HEK293 (cell line): ENCODE measurements around the gene CDKL5.
A peak's percentile ranks its signal among the peaks of the same experiment; 100 is the strongest.

Experiments used
- CTCF ChIA-PET: fragments of 350-600 bp; formaldehyde crosslinking; extraction: SDS; loops from one replicate; lab custom pipeline; 2021; ENCODE audit warnings: antibody characterized with exemption; lab: Yijun Ruan, JAX
- POLR2A ChIA-PET: fragments of 300-600 bp; formaldehyde crosslinking; extraction: SDS; loops from one replicate; lab custom pipeline; 2020; ENCODE audit warnings: antibody characterized with exemption, inconsistent platforms; lab: Yijun Ruan, JAX
- H3K27ac ChIP-seq: fragments of 200-500 bp; sonication (Bioruptor generic); 2 replicates; pipeline ENCODE4 v1.5.1; 2014; ENCODE audit warnings: low read depth, low read length, control low read depth, inconsistent platforms; ENCODE audit errors: extremely low read depth
- H3K36me3 ChIP-seq, 2 experiments: fragments of 200-500 bp in 1 of 2; sonication (Bioruptor generic) in 1 of 2; 1 replicate in 1 of 2; 2 replicates in 1 of 2; pipeline ENCODE4 v1.5.1; 2014 to 2017; ENCODE audit warnings: inconsistent platforms in 2 of 2, low read length in 2 of 2; ENCODE audit not compliant: control insufficient read depth in 2 of 2, insufficient read depth in 1 of 2
- H3K4me1 ChIP-seq: fragments of 200-500 bp; sonication (Bioruptor generic); 2 replicates; pipeline ENCODE4 v1.5.1; 2014; ENCODE audit warnings: mild to moderate bottlenecking, low read length, inconsistent platforms; ENCODE audit not compliant: control insufficient read depth, insufficient read depth
- H3K4me3 ChIP-seq: 2 replicates; pipeline ENCODE4 v1.5.1; 2011; ENCODE audit warnings: low read depth, mild to moderate bottlenecking, control low read depth, low read length, moderate library complexity
- H3K9me3 ChIP-seq: fragments of 200-500 bp; sonication (Bioruptor generic); 2 replicates; pipeline ENCODE4 v1.5.1; 2014; ENCODE audit warnings: low read depth, low read length, inconsistent platforms; ENCODE audit not compliant: control insufficient read depth, insufficient read depth
- BCL11A ChIP-seq: fragments of 450-650 bp; formaldehyde crosslinking; IDR thresholded peaks from 2 replicates; pipeline ENCODE4 v1.5.1; 2016; ENCODE audit warnings: low read depth, missing biosample characterization, missing genetic modification characterization
- BCL11B ChIP-seq: fragments of 450-650 bp; formaldehyde crosslinking; IDR thresholded peaks from 2 replicates; pipeline ENCODE4 v1.5.1; 2016; ENCODE audit warnings: low read depth, missing biosample characterization, missing genetic modification characterization
- HOXC10 ChIP-seq: sonication (generic); formaldehyde crosslinking; IDR thresholded peaks from 2 replicates; pipeline ENCODE4 v1.8.1; 2023; ENCODE audit warnings: mild to moderate bottlenecking, missing genetic modification reagents
- IKZF3 ChIP-seq: fragments of 450-650 bp; IDR thresholded peaks from 2 replicates; pipeline ENCODE4 v1.5.0; 2018; ENCODE audit warnings: missing biosample characterization, mild to moderate bottlenecking, missing genetic modification characterization, moderate library complexity
- PBX3 ChIP-seq: sonication (generic); formaldehyde crosslinking; IDR thresholded peaks from 2 replicates; pipeline ENCODE4 v1.8.1; 2022; ENCODE audit warnings: mild to moderate bottlenecking, moderate library complexity, missing genetic modification reagents
- SCRT1 ChIP-seq: fragments of 450-650 bp; formaldehyde crosslinking; IDR thresholded peaks from 2 replicates; pipeline ENCODE4 v1.5.1; 2016; ENCODE audit warnings: missing biosample characterization, missing genetic modification characterization, borderline replicate concordance
- SCRT2 ChIP-seq: fragments of 450-650 bp; formaldehyde crosslinking; IDR thresholded peaks from 2 replicates; pipeline ENCODE4 v1.5.1; 2016; ENCODE audit warnings: missing biosample characterization, missing genetic modification characterization
- YY1 ChIP-seq: fragments of 450-650 bp; formaldehyde crosslinking; IDR thresholded peaks from 2 replicates; pipeline ENCODE4 v1.5.1; 2018; ENCODE audit warnings: missing biosample characterization, missing genetic modification characterization
- ZBTB17 ChIP-seq: fragments of 450-650 bp; formaldehyde crosslinking; IDR thresholded peaks from 2 replicates; pipeline ENCODE4 v1.5.1; 2016; ENCODE audit warnings: missing biosample characterization, missing genetic modification characterization
- ZBTB7A ChIP-seq: fragments of 450-650 bp; formaldehyde crosslinking; IDR thresholded peaks from 2 replicates; pipeline ENCODE4 v1.5.1; 2016; ENCODE audit warnings: low read depth, missing biosample characterization, missing genetic modification characterization
- ZIC2 ChIP-seq: fragments of 450-650 bp; formaldehyde crosslinking; IDR thresholded peaks from 2 replicates; pipeline ENCODE4 v1.5.1; 2016; ENCODE audit warnings: missing biosample characterization, missing genetic modification characterization
- ZNF174 ChIP-seq: fragments of 450-650 bp; formaldehyde crosslinking; IDR thresholded peaks from 2 replicates; pipeline ENCODE4 v1.5.0; 2017; ENCODE audit warnings: missing biosample characterization, mild to moderate bottlenecking, missing genetic modification characterization
- ZNF18 ChIP-seq: fragments of 450-650 bp; formaldehyde crosslinking; IDR thresholded peaks from 2 replicates; pipeline ENCODE4 v1.5.1; 2016; ENCODE audit warnings: missing biosample characterization, missing genetic modification characterization
- ZNF211 ChIP-seq: fragments of 450-650 bp; formaldehyde crosslinking; IDR thresholded peaks from 2 replicates; pipeline ENCODE4 v1.5.1; 2016; ENCODE audit warnings: low read depth, missing biosample characterization, missing genetic modification characterization
- ZNF280C ChIP-seq: fragments of 450-650 bp; formaldehyde crosslinking; IDR thresholded peaks from 2 replicates; pipeline ENCODE4 v1.5.1; 2016; ENCODE audit warnings: missing biosample characterization, missing genetic modification characterization
- ZNF292 ChIP-seq: fragments of 450-650 bp; formaldehyde crosslinking; IDR thresholded peaks from 2 replicates; pipeline ENCODE4 v1.5.1; 2016; ENCODE audit warnings: low read depth, missing biosample characterization, missing genetic modification characterization, borderline replicate concordance
- ZNF302 ChIP-seq: fragments of 450-650 bp; formaldehyde crosslinking; IDR thresholded peaks from 2 replicates; pipeline ENCODE4 v1.5.1; 2016; ENCODE audit warnings: missing biosample characterization, missing genetic modification characterization, low read depth
- ZNF48 ChIP-seq: fragments of 450-650 bp; formaldehyde crosslinking; IDR thresholded peaks from 2 replicates; pipeline ENCODE4 v1.5.1; 2016; ENCODE audit warnings: missing biosample characterization, missing genetic modification characterization
- ZNF621 ChIP-seq: fragments of 450-650 bp; formaldehyde crosslinking; IDR thresholded peaks from 2 replicates; pipeline ENCODE4 v1.5.1; 2017; ENCODE audit warnings: missing biosample characterization, missing genetic modification characterization
- ZNF677 ChIP-seq: fragments of 450-650 bp; IDR thresholded peaks from 2 replicates; pipeline ENCODE4 v1.5.0; 2018; ENCODE audit warnings: missing biosample characterization, mild to moderate bottlenecking, missing genetic modification characterization, moderate library complexity
- ZNF785 ChIP-seq: fragments of 450-650 bp; formaldehyde crosslinking; IDR thresholded peaks from 2 replicates; pipeline ENCODE4 v1.5.1; 2016; ENCODE audit warnings: missing biosample characterization, missing genetic modification characterization
- TF ChIP-seq, protein P1 (sequence below): fragments of 450-650 bp; formaldehyde crosslinking; optimal IDR thresholded peaks from 2 replicates; pipeline ENCODE3; 2016; ENCODE audit warnings: missing biosample characterization, mild to moderate bottlenecking, missing genetic modification characterization
- TF ChIP-seq, protein P2 (sequence below): fragments of 450-650 bp; formaldehyde crosslinking; IDR thresholded peaks from 2 replicates; pipeline ENCODE4 v1.5.1; 2016; ENCODE audit warnings: missing biosample characterization, missing genetic modification characterization

CDKL5 gene

GRCh38 chrX:18652636-18653035 is 227.2 kb downstream of the CDKL5 start (continued):
- TF ChIP-seq ZNF280C (no peak), ZBTB7A (tag by site-specific recombination) (no peak)

GRCh38 chrX:18654875-18655836 is 229.7 kb downstream of the CDKL5 start:
- H3K4me3 ChIP-seq: no peak overlapping the region
- H3K27ac ChIP-seq: no peak overlapping the region
- no peaks in the 10 kb centered on the region for H3K36me3 ChIP-seq
- H3K9me3 ChIP-seq: no peaks in the 10 kb centered on the region
- ChIA-PET POLR2A (no interaction called here), CTCF (no interaction called here)
- peaks cover 3% of the 10 kb centered on the region for H3K4me1 ChIP-seq
- TF ChIP-seq ZBTB17 (tag by site-specific recombination) (0 out of 2 replicates have a peak, but pooled peaks have one; percentile 10), ZNF18 (no peak), ZNF48 (tag by site-specific recombination) (no peak), ZIC2 (peak; percentile 34; the same call in 1 of the 2 replicates), SCRT1 (tag by site-specific recombination) (peak; percentile 80), SCRT2 (tag by site-specific recombination) (peak; percentile 92)

DNA sequence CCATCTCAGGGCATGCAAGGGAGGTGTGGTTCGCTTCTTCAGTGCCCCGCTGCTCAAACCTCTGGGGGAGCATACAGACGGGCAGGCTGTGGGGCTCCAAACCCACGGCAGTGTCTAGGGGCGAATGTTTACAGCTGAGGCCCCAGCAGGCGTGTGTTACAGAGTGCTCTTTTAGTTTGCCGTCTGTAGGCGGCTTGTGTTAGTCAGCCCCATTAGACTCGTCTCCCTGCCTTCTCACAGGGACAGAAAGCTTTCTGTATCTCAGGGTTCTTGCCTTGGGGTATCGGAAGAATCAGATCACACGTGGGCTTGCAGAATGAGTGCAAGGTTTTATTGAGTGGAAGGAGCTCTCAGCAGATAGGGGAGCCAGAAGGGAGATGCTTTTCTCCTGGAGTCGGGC is 235.9 kb downstream of the CDKL5 start:
- Histone ChIP-seq H3K4me1 (no peaks in the 10 kb centered on the region), H3K4me3 (no peak overlapping the region), H3K9me3 (no peaks in the 10 kb centered on the region), H3K36me3 (no peaks in the 10 kb centered on the region), H3K27ac (no peak overlapping the region)
- POLR2A ChIA-PET: no interaction called here
- CTCF ChIA-PET: interaction anchor here (0.6 kb wide), 1 partner anchor 281 kb away, joined by 3 read pairs; no protein-coding TSS in a partner anchor
- TF ChIP-seq, protein P1, sequence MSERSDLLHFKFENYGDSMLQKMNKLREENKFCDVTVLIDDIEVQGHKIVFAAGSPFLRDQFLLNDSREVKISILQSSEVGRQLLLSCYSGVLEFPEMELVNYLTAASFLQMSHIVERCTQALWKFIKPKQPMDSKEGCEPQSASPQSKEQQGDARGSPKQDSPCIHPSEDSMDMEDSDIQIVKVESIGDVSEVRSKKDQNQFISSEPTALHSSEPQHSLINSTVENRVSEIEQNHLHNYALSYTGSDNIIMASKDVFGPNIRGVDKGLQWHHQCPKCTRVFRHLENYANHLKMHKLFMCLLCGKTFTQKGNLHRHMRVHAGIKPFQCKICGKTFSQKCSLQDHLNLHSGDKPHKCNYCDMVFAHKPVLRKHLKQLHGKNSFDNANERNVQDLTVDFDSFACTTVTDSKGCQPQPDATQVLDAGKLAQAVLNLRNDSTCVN (tag by site-specific recombination): no peak
- no peak for TF ChIP-seq HOXC10 (CRISPR knock-in tag)
- TF ChIP-seq ZNF211 (tag by site-specific recombination): no peak
- TF ChIP-seq BCL11A: no peak
- TF ChIP-seq YY1 (tag by site-specific recombination): no peak
- no peak for TF ChIP-seq BCL11B
- TF ChIP-seq ZNF302 (tag by site-specific recombination): no peak
- no peak for TF ChIP-seq ZNF292
- TF ChIP-seq IKZF3 (tag by site-specific recombination): no peak
- TF ChIP-seq, protein P2, sequence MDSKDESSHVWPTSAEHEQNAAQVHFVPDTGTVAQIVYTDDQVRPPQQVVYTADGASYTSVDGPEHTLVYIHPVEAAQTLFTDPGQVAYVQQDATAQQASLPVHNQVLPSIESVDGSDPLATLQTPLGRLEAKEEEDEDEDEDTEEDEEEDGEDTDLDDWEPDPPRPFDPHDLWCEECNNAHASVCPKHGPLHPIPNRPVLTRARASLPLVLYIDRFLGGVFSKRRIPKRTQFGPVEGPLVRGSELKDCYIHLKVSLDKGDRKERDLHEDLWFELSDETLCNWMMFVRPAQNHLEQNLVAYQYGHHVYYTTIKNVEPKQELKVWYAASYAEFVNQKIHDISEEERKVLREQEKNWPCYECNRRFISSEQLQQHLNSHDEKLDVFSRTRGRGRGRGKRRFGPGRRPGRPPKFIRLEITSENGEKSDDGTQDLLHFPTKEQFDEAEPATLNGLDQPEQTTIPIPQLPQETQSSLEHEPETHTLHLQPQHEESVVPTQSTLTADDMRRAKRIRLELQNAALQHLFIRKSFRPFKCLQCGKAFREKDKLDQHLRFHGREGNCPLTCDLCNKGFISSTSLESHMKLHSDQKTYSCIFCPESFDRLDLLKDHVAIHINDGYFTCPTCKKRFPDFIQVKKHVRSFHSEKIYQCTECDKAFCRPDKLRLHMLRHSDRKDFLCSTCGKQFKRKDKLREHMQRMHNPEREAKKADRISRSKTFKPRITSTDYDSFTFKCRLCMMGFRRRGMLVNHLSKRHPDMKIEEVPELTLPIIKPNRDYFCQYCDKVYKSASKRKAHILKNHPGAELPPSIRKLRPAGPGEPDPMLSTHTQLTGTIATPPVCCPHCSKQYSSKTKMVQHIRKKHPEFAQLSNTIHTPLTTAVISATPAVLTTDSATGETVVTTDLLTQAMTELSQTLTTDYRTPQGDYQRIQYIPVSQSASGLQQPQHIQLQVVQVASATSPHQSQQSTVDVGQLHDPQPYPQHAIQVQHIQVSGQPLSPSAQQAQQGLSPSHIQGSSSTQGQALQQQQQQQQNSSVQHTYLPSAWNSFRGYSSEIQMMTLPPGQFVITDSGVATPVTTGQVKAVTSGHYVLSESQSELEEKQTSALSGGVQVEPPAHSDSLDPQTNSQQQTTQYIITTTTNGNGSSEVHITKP (tag by site-specific recombination): no peak
- TF ChIP-seq ZNF785 (tag by site-specific recombination): no peak
- no peak for TF ChIP-seq PBX3
- no peak for TF ChIP-seq ZNF621 (tag by site-specific recombination)
- TF ChIP-seq ZBTB17 (tag by site-specific recombination): no peak
- no peak for TF ChIP-seq ZNF174 (tag by site-specific recombination)
- TF ChIP-seq ZNF677 (tag by site-specific recombination): no peak
